GM21360 (cell line): ENCODE measurements around the gene DACT2.
"Not testable (repeated sequence)": the region's sequence is repeated elsewhere in the genome, so short reads cannot be mapped to it uniquely, and the experiment has no call there.

Source experiments
- ATAC-seq: cut with Tn5 transposase; IDR thresholded peaks from one replicate; pipeline ENCODE4 v1.9.1; 2021; ENCODE audit warnings: mild to moderate bottlenecking, moderate library complexity; ENCODE audit not compliant: unreplicated experiment

DACT2 gene

GRCh38 chr6:168285456-168285855 lies 34.1 kb downstream of the DACT2 start:
- no peak for ATAC-seq

DNA sequence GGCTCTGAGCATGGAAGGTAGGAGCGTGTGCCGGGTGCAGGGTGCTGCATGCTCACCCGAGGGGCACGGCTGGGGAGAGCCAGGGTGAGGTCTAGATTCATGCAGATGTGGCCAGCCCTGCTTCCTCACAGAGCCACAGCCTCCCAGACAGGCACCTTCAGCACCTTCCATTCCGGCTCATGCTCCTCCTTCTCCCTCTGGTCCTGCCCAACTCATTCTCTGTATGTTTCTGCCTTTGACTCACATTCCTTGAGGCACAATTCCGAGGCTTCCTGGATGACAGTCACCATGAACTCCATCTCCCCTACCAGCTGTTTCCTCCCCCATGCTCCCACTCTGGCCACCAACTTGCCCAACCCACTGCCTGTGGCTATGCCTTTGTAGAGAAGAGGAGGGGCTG lies 35.4 kb downstream of the DACT2 start:
- no peak for ATAC-seq

GRCh38 chr6:168283686-168284025 lies 35.9 kb downstream of the DACT2 start:
- no peak for ATAC-seq

DNA sequence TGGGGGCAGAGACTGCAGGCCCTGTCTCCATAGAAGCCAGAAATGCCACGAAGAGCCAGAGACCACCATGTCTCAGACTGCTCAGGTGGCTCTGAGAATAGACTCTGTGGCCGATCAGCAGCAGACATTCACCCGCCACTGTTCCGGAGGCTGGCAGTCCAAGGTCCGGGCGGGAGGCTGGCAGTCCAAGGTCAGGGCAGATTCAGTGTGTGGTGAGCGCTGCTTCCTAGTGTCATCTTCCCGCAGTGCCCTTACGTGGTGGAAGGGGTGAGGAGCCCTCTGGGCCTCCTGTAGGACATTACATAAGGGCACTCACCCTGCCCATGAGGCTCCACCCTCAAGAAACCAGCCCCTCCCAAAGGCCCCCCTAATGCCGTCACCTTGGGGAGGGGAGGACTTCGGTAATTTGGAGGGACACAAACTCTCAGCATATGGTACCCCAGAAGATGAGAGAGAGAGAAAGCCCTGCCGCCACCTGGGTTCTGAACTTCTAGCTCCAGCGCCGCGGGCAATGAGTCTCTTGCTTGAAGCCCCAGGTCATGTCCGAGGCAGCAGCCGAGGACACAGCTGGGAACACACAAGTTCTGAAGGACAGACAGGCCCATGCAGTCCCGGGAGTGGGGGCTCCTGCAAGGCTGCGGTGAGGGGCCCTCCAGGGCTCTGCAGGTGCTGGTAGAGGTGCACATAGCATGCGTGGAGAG lies 36.4 kb downstream of the DACT2 start:
- no peak for ATAC-seq

GRCh38 chr6:168281826-168282225 lies 37.8 kb downstream of the DACT2 start:
- ATAC-seq: no peak

DNA sequence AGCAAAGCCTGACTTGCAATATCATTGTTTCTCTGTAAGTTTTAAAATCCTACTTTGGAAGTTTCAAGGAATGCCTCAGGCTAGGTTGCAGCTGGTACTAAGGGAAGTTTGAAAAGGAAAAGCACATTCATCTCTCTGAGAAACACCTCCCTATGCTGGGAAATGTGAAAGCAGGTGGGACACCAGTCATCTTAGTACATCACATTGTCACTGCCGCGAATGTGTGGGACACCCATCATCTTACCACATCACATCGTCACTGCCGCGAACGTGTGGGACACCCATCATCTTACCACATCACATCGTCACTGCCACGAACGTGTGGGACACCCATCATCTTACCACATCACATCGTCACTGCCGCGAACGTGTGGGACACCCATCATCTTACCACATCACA lies 38.3 kb downstream of the DACT2 start:
- ATAC-seq: not testable (repeated sequence)

DNA sequence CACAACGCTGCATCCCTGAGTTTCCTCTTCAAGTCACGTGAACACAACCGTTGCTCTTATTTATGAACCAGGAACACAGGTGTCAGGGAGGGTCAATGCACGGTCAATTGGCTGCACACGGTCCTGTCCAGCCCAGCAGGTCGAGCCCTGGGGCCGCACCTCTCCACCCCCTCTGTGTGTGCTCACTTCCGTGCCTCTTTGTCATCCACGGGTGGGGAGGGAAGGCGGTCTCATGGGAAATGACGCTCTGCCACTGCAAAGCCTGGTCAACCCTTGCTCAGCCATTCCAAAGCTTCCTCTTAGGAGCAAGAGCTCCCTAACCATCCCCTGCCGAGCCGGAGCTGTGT lies 38.7 kb downstream of the DACT2 start:
- ATAC-seq: no peak

DNA sequence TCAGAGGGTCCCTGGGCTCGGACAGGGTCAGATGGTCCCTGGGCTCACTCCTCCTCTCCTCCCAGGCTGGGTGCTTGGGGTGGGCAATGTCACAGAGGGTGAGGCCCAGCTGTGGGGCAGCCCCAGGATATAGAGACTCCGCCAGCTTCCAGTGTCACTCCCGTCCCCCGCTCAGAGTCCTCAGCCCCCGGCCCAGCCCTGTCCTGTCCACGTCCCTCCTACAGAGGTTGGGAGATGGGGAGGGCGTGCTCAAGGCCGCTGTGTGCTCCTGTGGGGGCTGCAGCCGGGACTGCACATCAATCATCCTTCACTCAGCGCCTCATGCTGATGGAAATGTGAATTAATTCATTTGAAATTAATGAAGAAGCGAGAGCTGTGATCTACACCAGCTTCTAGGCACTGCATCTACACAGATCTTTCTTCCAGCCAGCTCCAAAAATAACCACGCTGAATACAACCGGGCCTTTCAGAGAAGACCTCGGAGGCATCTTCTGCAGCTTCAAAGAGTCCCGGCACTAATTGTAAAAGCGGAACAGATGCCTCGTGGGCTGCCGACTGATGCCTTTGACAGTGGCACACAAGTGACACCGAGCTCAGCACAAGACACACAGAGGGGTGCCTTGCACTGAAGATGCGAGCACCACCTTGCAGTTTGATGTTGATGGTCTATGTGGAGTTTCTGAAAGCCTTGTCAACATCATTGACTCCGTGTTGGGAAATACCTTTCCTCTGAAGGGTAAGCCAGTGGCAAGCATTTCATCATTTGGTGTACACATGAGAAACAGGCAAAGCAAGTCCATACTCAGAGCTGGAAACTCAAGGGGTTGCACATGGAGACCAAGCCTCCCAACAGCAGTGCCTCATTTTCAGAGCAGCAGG lies 39.3 kb downstream of the DACT2 start:
- ATAC-seq: no peak

GRCh38 chr6:168279403-168279935 lies 40.1 kb downstream of the DACT2 start:
- ATAC-seq: no peak

DNA sequence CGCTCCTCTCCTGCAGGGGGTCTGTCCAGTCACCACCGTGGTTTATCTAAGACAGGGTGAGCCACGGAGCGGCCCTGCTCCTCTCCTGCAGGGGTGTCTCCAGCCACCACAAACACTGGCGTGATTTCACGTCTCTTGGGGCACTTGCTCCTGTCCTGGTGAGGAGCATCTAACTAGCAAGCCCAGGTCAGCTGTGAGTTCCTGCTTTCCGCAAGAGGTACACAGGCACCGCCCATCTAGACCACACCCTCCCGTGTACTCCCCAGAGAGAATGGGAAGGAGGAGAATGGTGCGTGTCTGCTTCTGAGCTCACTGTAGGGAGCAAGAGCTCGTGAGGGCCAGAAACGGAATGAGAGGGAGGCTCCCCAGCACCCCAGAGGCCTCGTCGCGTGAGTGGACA lies 40.7 kb downstream of the DACT2 start:
- ATAC-seq: no peak

- ATAC-seq: no peak
Observed at GRCh38 chr6:168277274-168277669, 42.3 kb downstream of the DACT2 start.

- no peak for ATAC-seq
Observed at GRCh38 chr6:168276576-168277273, 42.9 kb downstream of the DACT2 start.

DNA sequence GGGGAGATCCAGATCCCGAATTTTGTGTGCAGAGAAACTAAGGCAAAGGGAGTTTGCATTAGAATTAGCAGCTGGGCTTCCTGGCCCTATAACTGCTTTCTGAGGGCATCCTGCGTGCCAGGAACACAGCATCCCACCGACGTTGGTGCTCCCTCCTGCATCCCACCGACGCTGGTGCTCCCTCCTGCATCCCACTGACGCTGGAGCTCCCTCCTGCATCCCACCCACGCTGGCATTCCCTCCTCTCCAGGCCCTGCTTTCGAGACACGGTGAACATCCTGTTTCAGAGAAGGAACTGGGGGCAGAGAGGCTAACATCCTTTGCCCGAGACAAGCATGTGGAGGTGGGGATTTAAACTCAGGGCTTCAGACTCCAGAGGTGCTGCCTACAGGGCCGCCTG lies 44.4 kb downstream of the DACT2 start:
- ATAC-seq: no peak

- ATAC-seq: no peak
Observed at GRCh38 chr6:168274037-168274952, 45.3 kb downstream of the DACT2 start.

DNA sequence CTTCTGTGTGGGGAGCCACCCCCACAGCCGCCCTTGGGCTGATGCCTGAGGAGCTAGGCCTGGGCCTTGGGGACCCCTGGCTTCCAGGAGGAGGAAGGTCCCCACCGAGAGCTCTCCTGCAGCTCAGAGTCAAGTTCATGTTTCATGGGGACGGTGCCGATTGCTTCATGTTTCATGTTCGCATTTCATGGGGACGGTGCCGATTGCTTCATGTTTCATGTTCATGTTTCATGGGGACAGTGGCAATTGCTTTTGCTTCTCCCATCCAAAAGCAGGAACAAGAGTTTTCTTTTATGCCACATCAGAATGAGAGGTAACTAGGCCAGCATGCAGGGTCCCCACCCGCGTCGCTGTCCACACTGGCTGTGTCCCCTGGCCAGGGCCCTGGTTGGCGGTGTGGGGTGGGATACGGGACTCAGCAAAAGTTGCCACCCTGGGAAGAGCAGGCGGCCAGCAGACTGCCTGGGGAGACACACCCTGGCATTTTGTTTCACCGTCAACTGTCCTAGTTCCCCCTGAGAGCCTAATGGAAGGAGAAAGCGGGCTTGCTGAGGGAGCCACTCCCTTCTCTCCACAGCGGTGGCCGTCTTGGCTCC lies 46.0 kb downstream of the DACT2 start:
- no peak for ATAC-seq

GRCh38 chr6:168272415-168273325 lies 46.9 kb downstream of the DACT2 start:
- no peak for ATAC-seq

- ATAC-seq: no peak
Observed at GRCh38 chr6:168270274-168271172, 49.1 kb downstream of the DACT2 start.
